COLO668 (cell line): ENCODE results near the gene ASXL3.

Source experiments
- DNase-seq: peaks from one replicate; lab custom pipeline; 2025; ENCODE audit not compliant: unreplicated experiment; lab: John Stamatoyannopoulos, UW

ASXL3 gene

GRCh38 chr18:33581856-33582255 is 3.8 kb downstream of the ASXL3 start:
- no peak for DNase-seq

- no peak for DNase-seq
Observed at GRCh38 chr18:33583901-33584300, 5.9 kb downstream of the ASXL3 start.

GRCh38 chr18:33584548-33585430 is 6.8 kb downstream of the ASXL3 start:
- DNase-seq, result no peak

- no peak for DNase-seq
Observed at GRCh38 chr18:33585431-33585775, 7.4 kb downstream of the ASXL3 start.

GRCh38 chr18:33588361-33588760 is 10.3 kb downstream of the ASXL3 start:
- no peak for DNase-seq

GRCh38 chr18:33593261-33593660 is 15.2 kb downstream of the ASXL3 start:
- DNase-seq, result no peak

- no peak for DNase-seq
Observed at GRCh38 chr18:33594799-33595198, 16.8 kb downstream of the ASXL3 start.

- no peak for DNase-seq
Observed at GRCh38 chr18:33596178-33596854, 18.3 kb downstream of the ASXL3 start.

GRCh38 chr18:33600846-33601245 is 22.8 kb downstream of the ASXL3 start:
- DNase-seq, result no peak

GRCh38 chr18:33603454-33603853 is 25.4 kb downstream of the ASXL3 start:
- DNase-seq, result peak; percentile 35

GRCh38 chr18:33605250-33605649 is 27.2 kb downstream of the ASXL3 start:
- DNase-seq, result no peak

GRCh38 chr18:33606621-33607020 is 28.6 kb downstream of the ASXL3 start:
- no peak for DNase-seq

GRCh38 chr18:33611525-33612135 is 33.6 kb downstream of the ASXL3 start:
- no peak for DNase-seq

- no peak for DNase-seq
Observed at GRCh38 chr18:33612632-33613031, 34.6 kb downstream of the ASXL3 start.

- DNase-seq, result no peak
Observed at GRCh38 chr18:33616556-33616955, 38.5 kb downstream of the ASXL3 start.

- DNase-seq, result no peak
Observed at GRCh38 chr18:33627114-33627513, 49.1 kb downstream of the ASXL3 start.

GRCh38 chr18:33630476-33630875 is 52.5 kb downstream of the ASXL3 start:
- no peak for DNase-seq

GRCh38 chr18:33641141-33641540 is 63.1 kb downstream of the ASXL3 start:
- DNase-seq, result no peak

GRCh38 chr18:33644494-33644893 is 66.5 kb downstream of the ASXL3 start:
- DNase-seq, result no peak

- no peak for DNase-seq
Observed at GRCh38 chr18:33647365-33647764, 69.3 kb downstream of the ASXL3 start.

GRCh38 chr18:33652635-33653034 is 74.6 kb downstream of the ASXL3 start:
- DNase-seq, result no peak

GRCh38 chr18:33653231-33653630 is 75.2 kb downstream of the ASXL3 start:
- no peak for DNase-seq
